HG03045 (cell line): ENCODE data around the gene CASD1.

ENCODE experiments used
- ATAC-seq: cut with Tn5 transposase; IDR thresholded peaks from one replicate; pipeline ENCODE4 v1.9.1; 2021; ENCODE audit warnings: mild to moderate bottlenecking, moderate library complexity; ENCODE audit not compliant: unreplicated experiment

CASD1 gene

DNA sequence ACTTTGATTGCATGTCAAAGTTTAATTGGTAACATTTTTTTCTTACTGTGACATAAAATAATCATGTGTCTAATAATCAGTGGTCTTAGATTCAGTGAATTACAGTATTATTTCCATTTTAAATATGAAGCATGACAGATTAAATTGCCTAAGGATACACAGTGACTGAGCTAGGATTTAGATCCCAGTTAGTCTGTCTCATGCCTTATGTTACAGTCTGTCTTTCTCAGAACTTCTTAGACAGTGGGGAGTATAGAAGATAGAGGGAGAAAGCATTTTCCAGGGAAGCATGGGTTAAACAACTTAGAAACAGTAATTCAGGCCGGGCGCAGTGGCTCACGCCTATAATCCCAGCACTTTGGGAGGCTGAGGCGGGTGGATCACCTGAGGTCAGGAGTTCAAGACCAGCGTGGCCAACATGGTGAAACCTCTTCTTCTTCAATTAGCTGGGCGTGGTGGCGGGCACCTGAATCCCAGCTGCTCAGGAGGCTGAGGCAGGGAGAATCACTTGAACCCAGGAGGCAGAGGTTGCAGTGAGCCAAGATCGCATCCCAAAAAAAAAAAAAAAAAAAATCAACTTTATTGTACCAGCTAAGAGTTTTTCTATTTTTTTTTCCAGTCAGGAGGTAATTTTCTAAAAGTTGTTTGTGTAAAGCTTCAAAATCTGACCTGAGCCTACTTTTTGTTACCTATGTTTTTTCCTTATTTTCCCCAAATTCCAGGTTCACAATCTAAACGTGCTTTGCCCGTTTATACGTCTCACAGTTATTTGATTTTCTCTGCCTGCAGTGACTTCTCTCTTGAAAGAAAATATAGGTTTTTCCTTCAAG lies 3.3 kb downstream of the CASD1 start:
- no peak for ATAC-seq

DNA sequence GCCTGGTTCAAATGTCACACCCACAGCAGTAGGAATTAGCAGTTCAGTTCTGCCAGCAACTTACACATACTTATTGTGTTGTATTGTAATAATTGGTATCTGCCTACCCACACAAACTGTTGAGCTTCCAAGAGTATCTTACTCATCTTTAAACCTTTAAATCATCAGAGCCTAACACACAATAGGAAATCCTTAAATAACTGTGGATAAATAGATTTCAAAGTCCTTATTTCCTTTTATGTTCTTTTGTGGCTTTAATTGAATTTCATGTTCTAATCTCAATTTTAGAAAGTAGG lies 3.9 kb downstream of the CASD1 start:
- no peak for ATAC-seq

DNA sequence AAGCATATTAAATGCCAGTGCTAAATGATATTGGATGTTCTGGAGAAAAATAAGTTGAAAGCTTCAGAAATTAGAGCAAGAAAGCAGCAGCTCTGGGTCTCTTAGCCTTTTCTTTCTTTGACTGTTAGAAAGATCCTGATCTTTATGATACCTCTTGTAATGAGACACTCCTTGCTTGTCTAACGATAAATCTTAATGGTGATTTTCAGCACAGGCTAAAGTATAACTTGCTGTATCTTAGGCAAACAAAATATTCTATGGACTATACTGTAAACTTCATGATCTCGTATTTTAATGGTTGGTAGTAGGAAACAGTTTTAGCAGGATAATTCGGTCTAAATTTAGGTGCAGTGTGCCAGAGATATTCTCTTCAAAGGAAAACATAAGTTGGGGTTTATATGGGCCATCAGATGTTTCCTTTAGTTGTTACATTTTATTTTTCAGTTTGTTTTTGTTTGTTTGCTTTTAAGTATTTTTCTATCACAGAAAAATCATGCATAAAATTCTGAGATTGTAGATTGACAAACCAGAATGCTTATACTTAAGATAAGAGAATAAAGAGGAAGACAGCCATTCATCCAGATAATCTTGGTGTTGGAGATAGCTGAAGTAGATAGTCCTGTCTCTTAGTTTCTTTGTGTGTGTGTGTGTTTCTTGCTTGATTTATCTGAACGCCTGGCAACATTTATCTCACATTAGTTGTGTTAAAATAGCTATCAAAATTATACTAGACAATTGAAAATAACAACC lies 4.7 kb downstream of the CASD1 start:
- ATAC-seq, result no peak

DNA sequence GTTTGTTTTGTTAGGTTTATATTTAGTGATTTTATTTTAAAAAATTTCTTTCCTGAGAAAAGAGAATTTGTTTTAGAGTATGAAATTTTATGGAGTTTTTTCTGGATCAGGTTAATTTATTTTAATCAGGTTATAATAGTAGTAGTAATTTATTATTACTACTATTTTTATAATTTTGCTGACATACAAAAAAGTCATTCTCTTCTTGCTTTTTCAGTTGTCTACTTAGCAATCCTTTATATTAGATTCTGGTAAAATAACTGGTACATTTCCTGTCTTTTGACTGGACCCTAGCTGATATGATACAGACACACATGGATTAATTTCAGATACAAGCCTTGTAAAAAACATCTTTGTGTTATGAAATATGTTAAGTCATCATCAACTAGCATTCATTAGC lies 5.3 kb downstream of the CASD1 start:
- ATAC-seq, result no peak

DNA sequence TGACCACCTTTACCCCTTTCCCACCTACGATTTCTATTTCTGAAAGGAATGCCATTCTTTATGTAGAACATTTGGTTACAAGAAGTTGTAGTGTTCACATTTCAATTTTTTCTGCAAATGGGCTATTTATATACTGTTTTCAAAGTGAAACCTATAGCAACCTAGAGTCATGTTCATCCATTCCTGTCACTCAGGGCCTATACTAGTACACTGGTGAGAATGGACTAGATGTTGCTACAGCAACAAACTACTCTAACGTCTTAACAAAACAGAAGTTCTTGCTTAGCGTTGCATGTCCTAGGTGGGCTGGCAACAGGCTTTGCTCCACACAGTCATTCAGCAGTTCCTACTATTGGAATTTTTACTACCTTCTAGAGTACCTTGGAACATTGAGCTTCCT lies 16.3 kb downstream of the CASD1 start:
- no peak for ATAC-seq

DNA sequence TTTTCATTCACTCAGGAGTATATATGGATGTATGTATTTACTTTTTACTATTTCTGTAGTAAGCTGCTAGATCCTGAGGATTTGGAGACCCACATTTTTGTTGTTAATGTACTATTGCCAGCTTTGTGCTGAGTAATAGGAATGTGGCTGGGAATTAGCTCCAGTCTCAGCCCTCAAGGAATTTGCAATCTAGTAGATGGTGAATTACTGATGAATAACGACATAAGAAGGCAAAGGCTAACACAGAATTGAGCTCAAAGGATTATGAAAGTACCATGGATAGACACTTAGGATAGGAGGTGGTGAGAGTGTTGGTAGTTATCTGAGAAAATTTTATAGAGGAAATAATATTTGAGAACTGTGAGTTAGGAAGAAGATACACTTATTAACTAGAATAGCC lies 19.9 kb downstream of the CASD1 start:
- ATAC-seq, result no peak

DNA sequence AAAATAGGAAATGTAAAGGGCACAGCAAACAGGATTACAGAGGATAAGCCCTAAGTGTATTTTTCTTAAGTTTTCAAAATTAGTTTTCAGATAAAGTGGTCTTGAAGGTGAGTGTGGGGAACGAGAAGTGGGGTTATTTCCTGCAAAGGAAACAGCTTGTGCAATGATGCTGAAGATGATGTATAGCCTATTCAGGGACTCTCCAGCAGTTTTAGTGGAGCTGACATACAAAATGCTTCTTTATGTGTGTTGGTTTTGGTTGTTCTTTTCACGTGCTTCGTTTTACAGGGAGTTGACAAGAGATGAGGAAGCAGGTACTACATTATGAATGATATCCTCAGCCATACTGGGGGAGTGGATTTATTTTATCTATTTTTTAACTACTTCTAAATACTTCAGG lies 20.5 kb downstream of the CASD1 start:
- ATAC-seq, result no peak

DNA sequence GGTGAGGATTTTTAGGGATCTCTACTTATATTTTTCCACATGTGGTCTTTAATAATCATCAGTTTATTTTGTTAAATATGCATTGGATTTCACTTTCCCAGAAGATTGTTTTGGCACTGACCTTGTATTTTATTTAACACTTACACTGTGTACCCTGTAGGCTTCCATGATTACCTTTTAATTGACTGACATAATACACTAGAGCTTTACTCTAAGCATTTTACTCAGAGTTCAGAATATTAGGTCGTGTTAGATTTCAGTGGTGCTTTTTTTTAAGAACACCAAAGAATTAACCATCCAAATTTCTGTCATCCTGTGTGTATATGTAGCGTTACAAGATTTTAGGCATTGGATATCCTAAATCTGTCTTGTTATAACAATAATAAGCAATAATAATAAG lies 23.1 kb downstream of the CASD1 start:
- ATAC-seq, result no peak

DNA sequence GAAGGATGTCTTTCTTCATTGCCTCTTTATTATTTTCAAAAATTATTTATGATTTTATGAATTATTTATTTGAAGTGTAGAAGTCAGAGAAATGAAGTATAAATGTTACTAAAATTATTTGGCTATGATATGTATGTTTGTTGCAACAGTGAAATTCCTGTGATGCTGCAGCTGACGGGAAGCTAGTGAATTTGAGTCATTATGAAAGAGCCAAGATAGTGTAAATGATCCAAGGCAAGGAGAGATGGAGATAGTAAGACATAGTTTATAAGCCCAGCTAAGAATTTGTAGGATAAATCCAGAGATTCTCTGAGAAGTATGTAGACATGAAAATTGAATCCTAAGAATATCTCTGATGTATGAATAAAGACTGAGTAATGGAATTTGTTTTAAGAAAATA lies 30.8 kb downstream of the CASD1 start:
- ATAC-seq, result no peak

DNA sequence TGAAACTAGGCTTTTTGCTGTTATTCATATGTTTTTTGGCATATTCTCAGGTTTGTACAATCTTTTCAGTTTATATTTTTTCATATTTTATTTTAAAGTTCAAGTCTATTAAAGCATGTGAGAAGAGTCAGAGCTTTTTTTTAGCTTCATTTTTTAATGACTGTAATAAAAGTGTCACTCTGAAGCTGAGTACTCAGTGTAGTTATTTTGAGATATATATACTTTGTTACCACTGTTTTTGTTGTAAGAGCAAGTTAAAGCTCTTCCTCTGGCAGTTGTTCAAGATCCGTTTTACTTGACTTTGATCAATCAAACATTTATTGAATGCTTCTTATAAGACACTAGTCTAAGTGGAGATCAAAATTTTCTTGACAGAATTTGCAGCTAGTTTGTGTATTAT lies 37.5 kb downstream of the CASD1 start:
- ATAC-seq, result no peak

DNA sequence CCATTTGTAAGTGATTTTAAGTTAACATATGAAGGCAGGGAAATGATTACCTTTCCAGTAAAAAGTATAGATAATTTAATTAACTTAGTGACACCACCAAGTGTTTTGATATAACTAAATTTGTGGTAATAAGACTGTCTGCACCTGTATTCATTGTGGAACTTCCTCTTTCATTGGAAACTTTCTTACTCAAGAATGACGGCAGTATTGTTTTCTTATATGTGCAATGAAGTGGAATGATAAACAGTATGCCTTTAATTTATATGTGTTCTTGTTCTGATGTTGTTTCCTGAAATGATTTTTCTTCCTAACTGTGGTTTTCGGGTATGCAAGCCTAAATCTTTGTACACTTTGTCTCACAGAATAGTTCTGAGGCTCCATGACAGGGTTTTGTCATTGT lies 46.4 kb downstream of the CASD1 start:
- ATAC-seq, result no peak

DNA sequence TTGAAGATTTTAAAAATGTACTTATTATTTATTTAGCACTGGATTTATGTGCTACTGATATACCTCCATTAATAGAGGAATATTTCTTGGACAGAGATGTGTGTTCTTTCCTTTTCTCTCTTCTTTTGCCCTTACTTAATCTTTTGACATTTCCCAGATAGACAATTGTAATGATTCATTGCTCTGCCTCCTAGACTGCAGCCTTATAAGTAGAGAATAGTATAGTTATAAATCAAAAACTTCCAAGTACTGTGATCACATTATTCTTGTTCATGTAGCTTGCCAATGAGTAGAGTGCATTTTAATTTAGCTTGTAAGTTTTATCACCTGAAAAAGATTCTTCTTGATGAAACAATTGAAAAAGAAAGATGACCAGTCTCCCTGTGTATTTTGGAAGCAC lies 47.6 kb downstream of the CASD1 start:
- ATAC-seq, result no peak

DNA sequence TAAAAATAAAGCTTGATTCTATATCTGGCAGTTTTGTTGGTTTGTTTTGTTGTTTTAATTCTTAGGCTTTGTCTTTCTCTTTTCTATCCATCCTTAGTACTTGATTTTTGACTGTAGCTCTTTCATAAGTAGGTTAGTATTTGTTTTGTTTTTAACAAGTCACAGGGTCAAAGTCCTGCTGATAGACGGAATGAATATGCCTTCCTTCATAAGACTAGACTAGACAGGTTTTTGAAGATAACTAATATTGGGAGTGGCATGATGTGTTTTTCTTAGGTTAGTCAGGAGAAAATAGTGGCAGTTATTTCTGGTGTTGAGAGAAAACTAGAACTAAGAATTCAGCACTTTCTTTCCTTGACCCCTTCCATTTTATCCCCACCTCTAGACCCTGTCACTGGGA lies 50.4 kb downstream of the CASD1 start:
- ATAC-seq, result no peak

DNA sequence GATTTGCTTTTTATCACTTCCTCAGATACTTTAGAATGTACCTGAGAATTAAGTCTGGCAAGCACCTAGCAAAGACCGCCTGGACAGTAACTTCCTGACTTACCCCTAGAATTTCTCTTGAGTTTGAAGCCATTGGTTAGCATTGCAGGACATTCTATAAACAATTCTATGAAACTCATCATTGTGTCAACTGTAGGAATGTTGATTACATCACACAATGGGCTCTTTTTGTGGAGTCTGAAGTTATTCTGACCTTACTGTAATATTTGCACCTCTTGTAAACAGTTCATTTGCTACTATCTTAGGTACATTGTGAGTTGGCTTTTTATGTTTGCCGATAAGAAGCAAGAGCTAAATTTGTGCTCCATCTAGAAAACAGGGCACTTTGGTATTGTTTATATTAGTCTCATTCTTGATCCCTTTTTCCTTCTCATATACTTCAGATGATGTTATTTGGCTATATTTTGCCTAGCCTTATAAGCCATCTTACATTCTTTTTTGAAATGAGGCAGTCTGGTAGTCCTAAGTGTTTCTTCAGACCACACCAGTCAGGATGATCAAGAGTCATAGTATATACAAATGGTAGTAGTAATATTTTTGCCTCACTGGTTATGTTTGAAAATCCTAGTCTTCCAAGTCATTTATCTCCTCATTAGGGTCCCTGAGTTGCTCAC lies 52.4 kb downstream of the CASD1 start:
- no peak for ATAC-seq

DNA sequence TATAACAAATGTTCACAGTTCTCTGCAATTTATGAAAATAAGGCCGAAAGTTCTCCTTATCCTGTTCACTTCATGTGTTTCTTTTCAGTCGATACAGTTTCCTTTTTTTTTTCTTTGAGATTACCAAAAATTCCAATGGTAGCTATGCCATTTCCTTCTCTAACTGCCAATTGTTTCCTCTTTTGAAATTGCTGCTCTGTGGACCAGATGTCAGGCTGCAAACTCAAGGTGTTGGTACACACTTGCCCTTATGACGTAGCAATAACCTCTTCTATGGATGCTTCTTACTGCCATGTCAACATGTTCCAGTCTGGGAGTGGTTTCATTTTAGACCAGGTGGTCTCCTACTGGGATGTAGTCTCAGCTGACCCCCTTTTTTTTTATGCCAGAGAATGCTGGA lies 52.9 kb downstream of the CASD1 start:
- no peak for ATAC-seq

DNA sequence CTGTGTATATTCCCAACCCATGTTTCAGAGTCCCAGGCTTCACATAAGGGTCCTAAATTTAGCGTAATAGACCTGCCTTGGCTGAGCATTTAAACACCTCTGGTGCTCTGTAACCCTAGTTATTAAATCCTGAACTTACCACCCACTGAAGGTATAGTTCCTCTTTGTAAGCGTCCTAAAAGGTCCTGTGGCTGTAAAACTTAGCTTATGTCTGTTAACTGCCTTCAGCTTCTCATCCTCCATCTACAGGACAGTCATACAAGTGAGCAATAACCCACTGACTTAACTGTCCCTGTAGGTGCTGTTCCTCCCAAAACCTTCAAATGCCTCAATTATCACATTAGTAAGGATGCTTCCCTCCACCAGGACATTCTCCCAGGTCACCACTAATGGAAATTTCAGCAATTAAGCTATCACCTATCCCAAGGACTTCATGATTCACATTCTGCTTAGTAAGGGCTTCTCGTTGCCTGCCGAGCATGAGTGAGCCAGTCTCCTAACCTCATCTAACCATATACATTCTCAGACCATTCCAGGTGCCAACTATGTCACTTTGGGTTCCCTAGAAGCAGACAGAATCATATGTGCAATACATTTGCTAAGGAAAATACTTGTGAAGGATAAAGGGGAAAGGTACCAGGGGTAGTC lies 55.8 kb downstream of the CASD1 start:
- no peak for ATAC-seq

DNA sequence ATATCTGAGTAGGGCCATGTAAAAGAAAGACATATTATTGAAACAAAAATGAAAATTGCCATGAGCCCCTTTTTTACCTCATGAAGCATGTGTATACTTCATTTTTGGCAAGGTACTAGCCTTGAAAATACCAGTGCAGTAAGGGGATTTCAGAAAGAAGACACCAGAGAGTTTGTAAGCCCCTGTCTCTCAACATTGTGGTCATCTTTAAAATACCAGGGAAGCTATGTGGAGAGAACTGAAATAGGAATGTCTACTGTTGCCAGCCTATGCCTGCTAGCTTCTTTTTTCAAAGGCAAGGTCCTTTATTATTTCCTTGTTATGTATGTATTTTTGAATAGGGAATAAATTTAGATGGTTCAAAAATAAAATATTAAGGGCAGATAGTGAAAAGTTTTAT lies 57.8 kb downstream of the CASD1 start:
- no peak for ATAC-seq

DNA sequence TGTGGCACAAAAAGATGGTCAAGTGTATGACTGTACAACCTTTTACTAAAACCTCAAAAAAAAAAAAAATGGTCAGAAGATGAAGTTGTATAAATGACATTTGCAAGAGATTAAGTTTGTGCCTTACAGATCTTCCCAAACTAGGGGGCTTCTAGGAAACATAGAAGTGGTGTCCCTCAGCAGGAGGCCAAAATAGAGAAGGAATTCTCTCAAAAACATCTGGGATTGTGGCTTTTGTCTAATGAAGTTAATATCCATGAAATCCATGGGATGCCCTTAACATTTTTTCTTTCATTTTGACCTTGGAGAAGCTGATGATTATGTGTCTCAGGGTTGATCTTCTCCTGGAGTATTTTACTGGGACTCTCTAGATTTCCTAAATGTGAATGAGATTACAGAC lies 62.2 kb downstream of the CASD1 start:
- no peak for ATAC-seq

DNA sequence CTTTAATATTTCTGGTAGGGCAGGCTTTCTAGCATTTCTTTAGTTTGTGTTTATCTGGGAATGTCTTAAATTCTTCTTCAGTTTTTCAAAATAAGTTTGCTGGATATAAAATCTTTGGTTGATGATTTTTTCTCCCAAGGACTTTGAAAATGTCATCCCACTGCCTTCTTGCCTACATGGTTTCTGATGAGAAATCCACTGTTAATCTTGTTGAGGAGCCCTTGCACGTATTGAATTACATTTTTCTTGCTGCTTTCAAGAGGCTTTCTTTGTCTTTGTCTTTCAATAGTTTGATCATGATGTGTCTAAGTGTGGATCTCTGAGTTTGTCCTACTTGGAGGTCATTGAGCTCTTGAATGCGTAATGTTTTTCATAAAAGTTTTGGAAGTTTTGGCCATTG lies 66.0 kb downstream of the CASD1 start:
- no peak for ATAC-seq

DNA sequence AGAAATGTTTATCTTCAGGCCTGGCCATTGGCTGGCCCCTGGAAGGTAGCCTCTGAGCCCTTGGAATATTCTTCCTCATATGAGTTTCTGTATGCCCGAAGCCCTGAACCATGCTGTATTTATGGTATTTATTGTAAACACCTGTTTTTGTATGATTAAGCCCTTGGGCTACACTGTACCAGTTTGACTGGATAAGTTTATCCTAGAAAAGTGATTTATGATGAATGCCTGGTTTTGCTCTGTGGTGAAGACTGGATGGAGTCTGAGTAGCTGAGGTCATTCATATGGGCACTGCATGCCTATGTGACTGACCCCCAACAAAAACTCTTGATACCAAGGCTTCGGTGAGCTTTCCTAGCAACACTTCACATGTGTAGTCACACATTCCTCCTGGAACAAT lies 66.7 kb downstream of the CASD1 start:
- no peak for ATAC-seq

DNA sequence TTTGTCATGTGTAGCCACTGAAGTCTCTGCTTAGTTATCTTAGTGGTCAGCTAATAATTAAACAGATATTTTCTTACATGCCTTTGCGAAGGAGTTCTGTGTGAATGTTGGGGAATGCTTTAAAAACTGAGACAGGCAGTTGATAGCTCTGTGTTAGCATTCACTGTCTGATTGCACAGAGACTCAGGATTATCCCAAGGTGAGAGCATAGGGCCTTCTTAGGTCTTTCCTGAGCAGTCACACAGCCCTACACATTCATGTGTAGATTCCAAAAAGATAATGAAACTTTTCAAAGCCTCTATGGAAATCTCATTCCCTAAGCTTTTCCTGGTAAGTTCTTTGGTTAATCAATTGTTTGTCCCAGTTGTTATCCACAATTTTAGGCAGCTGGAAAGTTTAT lies 67.7 kb downstream of the CASD1 start:
- no peak for ATAC-seq

DNA sequence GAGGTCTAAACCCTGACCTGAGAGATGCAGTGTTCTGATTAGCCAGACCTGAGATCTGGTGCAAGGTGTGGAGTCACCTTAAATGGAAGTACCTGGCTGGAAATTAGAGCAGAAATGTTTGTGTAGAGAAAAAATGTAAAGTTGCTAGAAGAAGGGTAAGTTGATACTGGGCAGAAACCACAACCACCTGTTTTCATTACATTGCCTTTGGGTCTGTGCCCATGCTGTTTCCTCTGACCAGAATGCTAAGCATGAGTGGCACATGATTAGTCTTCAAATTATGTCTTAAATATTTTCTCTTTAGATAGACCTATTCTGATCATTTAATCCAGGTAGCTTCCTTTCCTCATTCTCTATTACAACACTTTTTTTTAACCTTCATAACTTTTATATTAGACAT lies 69.0 kb downstream of the CASD1 start:
- ATAC-seq, result no peak
